HG03039 (cell line): ENCODE results near the gene TTBK2.
A peak's percentile ranks its signal among the peaks of the same experiment; 100 is the strongest.
"Not testable (repeated sequence)": the region's sequence is repeated elsewhere in the genome, so short reads cannot be mapped to it uniquely, and the experiment has no call there.

Experiments used
- ATAC-seq: cut with Tn5 transposase; IDR thresholded peaks from one replicate; pipeline ENCODE4 v1.9.1; 2021; ENCODE audit warnings: mild to moderate bottlenecking, moderate library complexity; ENCODE audit not compliant: unreplicated experiment

The TTBK2 gene

DNA sequence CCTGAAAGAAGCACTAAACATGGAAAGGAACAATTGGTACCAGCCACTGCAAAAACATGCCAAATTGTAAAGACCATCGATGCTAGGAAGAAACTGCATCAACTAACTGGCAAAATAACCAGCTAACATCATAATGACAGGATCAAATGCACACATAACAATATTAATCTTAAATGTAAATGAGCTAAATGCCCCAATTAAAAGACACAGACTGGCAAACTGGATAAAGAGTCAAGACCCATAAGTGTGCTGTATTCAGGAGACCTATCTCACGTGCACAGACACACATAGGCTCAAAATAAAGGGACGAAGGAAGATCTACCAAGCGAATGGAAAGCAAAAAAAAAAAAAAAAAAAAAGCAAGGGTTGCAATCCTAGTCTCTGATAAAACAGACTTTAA lies 154.5 kb downstream of the TTBK2 start:
- ATAC-seq = not testable (repeated sequence)

DNA sequence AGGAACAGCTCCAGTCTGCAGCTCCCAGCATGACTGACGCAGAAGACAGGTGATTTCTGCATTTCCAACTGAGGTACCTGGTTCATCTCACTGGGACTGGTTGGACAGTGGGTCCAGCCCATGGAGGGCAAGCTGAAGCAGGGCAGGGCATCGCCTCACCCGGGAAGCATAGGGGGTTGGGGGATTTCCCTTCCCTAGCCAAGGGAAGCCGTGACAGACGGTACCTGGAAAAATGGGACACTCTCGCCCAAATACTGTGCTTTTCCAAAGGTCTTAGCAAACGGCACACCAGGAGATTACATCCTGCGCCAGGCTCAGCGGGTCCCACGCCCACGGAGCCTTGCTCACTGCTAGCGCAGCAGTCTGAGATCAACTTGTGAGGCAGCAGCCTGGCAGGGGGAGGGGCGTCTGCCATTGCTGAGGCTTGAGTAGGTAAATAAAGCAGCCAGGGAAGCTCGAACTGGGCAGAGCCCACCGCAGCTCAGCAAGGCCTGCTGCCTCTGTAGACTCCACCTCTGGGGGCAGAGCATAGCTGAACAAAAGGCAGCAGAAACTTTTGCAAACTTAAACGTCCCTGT lies 156.3 kb downstream of the TTBK2 start:
- ATAC-seq = not testable (repeated sequence)

DNA sequence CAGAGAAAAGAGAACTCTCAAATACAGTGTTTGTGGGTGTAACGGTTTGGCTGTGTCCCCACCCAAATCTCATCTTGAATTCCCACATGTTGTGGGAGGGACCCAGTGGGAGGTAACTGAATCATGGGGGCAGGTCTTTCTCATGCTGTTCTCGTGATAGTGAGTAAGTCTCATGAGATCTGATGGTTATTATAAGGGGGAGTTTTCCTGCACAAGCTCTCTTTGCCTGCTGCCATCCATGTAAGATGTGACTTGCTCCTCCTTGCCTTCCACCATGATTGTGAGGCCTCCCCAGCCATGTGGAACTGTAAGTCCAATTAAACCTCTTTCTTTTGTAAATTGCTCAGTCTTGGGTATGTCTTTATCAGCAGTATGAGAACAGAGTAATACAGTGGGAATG lies 158.8 kb downstream of the TTBK2 start:
- ATAC-seq = not testable (repeated sequence)

DNA sequence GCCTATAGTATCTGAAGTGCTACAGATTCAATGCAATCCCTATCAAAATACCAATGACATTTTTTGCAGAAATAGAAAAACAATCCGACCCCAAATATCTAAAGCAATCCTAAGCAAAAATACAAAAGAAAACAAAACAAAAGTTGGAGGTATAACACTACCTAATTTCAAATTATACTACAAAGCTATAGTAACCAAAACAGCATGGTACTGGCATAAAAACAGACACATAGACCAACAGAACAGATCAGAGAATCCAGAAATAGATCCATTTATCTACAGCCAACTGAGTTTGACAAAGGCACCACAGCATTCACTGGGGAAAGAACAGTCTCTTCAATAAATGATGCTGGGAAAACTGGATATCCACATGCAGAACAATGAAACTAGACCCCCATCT lies 159.8 kb downstream of the TTBK2 start:
- ATAC-seq = no peak

DNA sequence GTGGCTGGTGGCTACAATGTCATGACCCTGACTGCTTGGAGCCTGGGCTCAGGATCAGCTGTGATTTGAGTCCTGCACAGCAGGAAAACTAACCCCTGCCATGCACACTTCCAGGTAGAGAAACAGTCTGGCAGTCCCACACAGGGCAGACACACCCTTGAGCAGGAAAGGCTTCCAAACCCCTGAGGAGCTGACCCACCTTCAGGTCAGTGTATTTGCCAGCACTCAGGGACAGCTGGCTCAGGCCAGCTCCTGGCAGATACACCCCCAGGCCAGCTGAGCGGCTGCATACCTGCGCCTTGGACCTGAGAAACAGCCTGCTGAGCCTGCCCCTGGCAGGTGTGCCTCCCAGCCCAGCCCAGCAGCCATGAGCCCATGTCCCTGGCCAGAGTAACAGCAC lies 161.5 kb downstream of the TTBK2 start:
- no peak for ATAC-seq

DNA sequence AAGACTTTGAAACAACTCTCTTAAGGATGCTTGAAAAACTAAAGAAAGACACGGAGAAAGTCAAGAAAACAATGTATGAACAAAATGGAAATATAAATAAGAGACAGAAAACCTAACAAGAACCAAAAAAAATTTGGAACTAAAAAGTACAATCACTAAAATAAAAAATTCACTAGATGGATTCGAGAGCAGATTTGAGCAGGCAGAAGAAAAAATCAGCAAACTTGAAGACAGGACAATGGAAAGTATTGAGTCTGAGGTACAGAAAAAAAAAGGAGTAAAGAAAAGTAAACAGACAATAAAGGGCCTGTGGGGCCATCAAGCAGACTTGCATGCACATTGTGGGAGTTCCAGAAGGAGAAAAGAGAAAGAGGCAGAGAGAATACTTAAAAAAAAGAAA lies 170.3 kb downstream of the TTBK2 start:
- ATAC-seq = no peak

DNA sequence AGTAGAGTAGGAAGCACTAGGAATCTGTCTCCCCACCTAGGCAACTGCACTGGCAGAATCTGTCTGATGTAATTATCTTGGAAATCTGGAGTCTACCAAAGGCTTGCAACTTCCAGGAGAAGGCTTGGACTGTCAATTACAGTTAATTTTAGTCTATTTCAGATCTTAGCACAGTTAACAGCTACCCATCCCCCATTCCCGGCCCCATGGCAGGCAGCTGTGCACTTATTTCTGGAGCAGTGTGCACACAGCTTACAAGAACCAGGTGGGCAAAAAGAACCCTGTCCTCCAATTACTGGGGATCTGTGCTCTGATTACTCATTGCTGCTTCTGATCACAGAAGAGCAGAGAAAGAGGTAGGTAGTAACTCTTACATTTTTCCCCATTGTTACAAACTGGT lies 171.3 kb downstream of the TTBK2 start:
- no peak for ATAC-seq

DNA sequence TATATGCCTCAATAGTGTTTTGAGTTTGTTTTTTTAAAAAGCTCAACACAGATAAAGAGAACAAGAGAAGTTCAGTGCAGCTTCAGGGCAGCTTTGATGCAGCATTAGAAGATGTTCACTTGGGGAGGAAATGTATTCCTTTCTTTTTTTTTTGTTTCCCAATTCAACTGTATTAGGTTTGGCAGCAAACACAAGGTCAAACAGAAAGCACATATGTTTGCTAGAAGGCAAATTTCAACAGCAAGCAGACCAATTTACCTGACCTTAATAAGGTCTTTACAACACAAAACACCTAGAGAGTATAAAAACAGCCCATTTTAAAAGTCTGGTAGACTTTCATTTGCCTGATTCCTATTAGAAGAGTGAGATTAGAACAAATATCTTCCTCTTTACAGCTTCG lies 176.4 kb downstream of the TTBK2 start:
- ATAC-seq = no peak

DNA sequence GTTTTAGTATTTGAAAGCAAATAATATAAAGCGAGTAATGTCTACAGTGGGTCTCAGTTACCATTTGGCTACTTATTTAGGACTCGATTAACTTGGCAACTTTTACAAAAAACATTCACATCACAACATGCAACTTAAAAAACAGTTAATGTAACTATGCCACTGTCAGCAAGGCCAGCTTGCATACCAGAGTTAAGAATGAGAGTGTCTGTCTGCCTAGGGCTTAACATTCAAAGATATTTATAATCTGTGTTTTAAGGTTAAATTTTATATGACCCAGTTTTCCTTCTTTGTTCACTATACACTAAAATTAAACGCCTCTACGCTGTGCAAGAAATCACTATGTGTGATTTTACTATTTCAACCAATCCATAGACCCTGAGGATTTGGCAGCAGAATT lies 178.4 kb downstream of the TTBK2 start:
- no peak for ATAC-seq

DNA sequence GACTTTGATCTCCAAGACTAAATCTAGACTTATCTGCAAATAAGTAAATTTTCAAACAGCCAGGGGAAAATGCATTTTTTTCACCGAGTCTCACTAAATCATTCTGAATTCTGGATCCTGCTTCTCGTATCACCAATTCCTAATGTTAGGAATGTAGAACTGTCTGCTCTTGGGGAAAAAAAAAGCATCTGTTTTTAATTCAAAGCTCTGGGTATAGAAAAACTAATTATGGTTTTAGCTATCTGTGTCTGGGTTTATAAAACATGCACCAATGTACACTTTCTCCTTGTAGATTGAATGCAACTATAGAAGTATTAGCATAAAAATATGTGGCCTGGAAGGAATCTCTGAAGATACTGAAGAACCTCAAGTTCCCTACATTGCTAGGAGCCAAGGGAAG lies 178.9 kb downstream of the TTBK2 start:
- ATAC-seq = no peak

DNA sequence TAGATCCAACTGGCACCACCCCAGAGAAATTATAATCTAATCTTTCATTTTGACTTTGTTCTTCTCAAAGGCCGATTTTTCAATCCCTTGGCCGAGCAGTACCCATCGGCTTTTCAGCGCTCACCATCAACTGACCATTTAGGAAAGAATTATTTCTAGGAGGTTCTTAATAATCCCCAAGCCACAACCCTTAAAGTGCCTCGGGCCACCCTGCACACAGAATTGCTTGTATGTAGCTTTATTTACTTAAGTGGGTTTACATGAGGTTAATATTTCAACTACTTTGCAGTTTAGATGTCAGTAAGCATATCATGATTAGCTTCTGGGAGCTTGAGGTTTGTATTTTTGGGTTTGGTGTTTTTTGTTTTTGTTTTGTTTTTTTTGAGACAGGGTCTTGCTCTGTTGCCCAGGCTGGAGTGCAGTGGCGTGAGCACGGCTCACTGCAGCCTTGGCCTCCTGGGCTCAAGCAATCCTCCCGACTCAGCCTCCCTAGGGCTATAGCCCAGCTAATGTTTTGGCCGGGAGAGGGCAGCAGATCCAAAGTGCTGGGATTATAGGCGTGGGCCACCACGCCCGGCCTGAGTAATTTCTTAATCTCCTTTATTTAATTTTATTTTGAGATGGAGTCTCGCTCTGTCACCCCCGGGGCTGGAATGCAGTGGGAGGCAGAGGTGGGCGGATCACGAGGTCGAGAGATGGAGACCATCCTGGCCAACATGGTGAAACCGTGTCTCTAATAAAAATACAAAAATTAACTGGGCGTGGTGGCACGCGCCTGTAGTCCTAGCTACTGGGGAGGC lies 182.8 kb downstream of the TTBK2 start:
- no peak for ATAC-seq

DNA sequence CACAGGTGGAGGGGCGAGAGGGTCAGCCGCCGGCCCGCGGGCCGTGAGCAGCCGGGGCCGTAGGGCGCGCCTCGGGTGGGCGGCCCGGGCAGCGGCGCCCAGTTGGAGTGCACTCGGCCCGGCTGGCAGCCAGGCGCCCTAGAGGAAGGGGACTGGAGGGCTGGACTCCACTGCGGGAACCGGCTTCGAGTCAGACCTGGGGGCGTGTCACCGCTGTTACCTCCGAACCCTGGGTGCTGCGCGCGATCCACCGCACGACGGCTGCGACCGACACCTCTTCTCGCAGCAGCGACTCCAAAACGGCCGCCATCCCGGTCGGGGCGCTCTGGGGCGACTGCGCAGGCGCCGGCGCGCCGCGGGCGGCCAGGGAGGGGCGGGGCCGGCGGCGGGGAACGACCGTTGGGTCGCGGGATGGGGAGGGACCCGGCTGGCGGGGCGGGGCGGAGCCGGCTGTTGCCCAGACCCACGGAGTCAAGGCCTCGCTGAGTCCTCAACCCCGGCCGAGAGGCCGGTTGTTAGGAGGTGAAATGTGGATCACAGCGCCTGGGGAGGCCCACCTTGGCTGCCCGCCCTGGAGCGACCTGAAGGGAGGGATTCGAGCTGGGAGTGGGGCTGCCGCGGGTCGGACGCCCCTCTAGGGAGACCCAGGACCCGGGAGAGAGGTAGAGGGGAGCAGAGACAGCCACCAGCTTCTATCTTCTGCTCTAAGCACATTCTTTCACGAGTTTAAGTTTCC lies 183.6 kb downstream of the TTBK2 start, which contains the start of gene CDAN1:
TSS of gene CDAN1 (minus strand) at position 336 of the 736 bp plus-strand sequence. CDS start at position 310, 26 bp downstream.
- peak; percentile 68 for ATAC-seq

DNA sequence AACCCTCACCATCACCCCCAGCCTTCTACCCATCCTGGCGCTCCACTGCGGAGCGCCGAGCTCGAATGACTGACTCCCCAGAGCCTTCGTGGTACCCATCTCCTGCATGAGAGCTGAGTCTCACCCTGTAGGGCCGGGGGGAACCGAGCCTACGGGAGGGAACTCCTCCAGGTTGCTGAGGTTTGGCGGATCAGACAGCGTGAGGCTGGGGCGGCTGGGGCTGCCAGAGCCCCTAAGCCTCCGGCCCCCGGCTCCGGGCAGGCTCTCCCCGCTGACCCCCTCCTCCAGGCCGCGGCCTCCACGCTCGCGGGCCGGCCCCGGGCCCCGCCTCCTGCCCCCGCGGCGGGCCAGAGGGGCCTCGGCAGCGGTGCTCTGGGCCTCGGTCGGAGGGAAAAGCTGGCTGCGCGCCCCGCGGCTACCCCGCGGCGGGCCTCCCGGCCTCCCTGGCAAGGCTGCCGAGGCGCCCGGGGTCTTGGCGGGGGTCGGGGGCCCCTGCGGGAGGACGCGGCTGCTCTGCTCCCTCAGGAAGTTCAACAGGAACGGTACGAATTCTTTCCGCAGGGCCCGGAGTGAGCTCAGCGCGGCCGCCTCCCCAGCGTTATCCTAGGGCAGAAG lies 184.3 kb downstream of the TTBK2 start:
- peak; percentile 19 for ATAC-seq

DNA sequence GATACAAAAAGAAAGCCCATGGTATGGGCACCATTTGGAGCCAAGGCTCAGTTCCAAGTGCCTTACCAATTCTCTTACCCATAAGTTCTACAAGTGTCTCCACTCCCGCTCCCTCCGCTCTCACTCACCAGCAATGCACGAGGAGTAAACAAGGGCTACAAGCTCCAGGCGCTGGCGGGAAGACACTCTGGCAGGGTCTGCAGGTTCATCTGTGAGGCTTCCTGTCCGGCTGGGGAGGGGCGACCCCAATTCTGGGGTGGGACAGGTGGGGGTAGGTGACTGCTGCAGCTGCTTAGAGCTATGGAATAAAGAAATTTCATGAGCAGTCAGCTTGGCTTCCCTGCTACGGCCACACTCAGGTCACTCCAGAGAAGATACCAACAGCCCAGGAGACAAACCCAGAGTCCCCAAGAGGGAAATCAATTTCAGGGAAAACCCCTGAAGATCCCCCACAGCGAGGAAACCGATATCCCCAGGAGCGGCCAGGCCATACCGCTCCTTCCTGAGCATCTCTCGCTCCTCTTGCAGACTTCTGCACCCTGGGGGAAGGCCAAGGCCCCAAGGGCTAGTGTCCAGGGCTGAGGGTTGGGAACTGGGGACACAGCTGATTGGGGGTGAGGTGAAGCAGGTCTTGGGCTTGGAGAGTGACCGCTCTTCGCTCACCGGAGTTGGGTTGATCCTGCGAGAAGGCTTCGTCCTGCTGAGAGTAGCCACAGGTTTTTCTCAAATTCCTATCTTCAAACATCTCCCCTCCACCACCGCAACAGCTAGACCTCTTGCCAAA lies 185.0 kb downstream of the TTBK2 start:
- no peak for ATAC-seq

DNA sequence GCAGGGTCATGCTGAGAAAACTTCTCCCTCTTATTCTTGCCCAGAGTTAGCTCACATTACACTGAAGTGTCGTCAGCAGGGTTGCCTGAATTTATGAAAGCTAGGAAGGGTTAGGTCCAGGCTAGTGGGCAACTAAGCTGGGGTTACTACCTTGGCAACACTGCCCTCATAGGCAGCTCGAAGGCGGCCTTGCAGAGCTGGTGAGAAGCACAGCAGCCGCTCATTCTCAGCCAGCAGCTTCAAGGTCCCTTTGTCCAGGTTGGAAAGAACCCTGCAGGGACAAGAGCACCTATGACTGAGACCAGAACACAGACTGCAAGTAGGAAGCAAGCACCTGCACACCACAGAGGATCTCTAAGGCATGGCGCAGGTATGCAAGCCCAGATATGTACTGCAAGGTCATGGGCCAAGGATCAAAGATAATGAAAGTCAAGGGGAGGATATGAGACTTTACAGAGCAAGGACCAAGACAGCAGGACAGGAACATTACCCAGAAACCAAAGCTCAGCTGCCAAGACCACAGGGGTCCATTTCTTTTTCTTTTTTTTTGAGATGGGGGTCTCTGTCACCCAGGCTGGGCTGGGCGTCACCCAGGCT lies 186.4 kb downstream of the TTBK2 start:
- ATAC-seq = no peak

DNA sequence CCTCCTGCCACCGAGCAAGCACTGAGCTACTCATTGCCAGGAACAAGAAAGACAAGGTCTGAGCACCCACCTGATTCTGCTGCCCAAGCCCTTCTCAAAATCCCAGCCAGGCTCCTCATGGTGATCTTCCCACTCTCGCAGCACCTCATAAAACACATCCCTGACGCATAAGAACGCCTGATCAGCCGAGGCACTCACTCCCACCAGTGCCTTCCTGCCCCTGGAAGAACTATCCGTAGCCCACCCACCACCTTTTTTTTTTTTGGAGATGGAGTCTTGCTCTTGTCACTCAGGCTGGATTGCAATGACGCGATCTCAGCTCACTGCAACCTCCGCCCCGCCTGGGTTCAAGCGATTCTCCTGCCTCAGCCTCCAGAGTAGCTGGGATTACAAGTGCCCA lies 187.6 kb downstream of the TTBK2 start:
- no peak for ATAC-seq

DNA sequence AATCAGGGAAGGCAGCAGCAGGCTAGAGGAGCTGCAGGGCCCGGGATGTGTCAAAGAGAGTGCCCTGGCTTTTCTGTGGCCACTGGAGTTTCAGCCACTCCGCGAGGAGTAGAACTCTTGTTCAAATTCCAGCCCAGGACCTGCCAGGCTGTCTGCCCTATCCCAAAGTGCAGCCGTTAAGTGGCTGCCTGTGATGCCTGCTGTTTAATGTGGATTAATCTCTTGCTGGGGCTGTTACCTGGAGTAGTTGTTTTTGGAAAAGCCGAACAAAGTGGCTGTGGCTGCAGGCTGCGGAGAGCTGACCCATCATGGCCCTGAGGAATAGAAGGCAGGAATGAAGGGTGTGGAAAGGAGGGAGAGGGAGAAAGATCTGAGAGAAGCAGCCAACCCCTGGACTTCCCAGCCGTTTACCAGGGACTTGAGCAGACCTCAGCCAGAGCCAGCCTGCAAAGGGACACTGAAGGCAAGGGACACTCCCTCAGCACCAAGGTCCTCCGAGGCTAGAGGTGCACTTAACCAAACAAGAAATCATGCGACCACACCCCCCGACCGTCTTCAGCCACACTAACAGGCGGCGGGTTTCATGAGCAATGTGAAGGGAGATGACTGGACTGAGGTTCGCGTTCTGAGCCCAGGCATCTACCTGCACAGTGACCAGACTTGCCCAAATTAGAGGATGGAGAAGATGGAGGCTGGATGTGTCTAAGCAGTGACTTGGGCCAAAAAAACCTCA lies 188.3 kb downstream of the TTBK2 start:
- ATAC-seq = no peak

DNA sequence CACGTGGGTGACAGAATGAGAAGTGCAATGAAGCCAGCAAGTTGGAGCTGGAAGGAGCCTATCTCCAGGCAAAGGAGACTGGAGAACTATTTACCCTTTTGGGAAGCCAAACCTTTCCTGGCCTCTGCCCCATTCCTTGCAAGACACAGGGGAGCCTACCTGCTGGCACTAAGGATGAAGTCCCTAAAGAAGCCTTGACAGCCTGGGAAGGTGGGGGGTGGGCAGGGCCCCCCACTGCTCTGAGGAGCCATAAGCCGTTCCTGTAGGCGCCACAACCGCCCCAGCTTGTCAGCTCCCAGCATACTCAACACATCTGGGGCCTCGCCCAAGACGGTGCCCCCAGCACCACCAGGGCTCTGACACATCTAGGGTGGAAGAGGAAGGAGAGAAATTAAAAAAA lies 189.1 kb downstream of the TTBK2 start:
- ATAC-seq = no peak

DNA sequence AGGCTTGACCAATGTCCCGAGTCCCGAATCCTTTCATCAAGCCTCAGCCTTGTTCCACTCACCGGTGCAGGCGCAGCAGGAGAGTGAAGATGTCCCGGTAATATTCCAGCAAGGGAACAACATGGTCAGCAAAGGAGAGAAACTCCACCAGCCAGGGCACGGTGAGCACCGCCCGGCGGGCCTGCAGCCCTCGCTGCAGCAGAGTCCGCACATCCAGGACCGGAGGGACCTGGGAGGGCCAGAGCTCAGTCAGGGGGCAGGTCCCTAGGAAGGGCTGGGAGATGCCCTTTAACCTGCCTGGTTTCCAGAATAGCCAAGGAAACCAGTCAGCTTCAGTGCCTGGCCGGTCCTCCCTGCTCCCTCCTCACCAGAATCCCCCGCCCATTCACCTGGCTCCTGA lies 190.0 kb downstream of the TTBK2 start:
- ATAC-seq = no peak

DNA sequence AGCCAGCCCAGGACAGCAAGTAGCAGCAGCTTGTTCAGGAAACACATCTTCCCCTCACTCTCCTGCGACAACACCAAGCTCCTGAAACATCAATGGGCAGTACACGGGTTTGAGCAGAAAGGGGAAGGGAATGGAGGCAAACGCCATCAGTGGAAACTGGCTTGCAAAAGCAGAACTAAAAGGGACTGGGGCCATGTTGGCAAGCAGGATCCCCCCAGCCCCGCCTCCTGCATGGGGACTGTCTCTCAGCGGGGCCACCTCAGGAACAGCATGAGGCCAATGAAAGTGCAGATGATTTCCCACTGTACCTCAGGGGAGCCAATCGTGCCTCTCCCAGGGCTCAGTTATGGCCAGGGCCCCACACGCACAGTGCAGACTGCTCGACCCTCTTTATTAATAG lies 190.4 kb downstream of the TTBK2 start:
- no peak for ATAC-seq
